ENCODE measurements around the gene DNASE1L1.

DNA sequence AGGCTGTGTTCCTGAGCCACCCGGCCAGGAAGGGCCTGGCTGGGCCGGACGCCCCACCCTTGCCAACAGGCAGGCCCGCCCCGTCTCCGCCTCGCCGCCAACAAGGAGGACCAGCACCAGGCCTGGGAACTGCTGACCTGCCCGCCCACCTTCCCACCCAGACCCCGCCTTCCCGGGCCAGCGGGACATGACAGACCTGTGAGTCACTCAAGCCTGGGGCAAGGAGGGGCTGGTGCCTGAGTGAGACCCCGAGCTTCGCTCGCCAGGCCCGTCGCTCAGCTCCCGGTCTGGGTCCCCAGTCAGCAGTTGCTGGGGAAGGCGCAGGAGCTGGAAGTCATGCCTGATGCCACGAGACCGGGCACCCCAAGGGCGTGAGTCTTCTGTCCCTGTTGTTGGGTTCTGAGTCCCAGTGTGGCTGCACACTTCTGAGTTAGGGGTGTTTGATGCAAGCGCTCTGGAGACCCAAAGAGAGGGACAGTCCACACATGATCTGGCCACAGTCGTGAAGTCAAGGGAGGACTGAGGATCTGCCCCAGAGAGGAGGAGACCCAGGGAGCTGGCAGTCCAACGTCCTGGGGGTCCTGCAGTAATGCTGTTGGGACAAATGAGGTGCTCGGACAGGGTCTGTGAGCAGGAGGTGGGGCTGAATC is at the start of gene DNASE1L1:
- no peak for TF ChIP-seq EZH2 (IDR thresholded peaks at IDR 0.05; ENCODE audit: borderline replicate concordance, insufficient read depth, low read depth, low read length, poor library complexity, severe bottlenecking)
- TF ChIP-seq, protein P1, sequence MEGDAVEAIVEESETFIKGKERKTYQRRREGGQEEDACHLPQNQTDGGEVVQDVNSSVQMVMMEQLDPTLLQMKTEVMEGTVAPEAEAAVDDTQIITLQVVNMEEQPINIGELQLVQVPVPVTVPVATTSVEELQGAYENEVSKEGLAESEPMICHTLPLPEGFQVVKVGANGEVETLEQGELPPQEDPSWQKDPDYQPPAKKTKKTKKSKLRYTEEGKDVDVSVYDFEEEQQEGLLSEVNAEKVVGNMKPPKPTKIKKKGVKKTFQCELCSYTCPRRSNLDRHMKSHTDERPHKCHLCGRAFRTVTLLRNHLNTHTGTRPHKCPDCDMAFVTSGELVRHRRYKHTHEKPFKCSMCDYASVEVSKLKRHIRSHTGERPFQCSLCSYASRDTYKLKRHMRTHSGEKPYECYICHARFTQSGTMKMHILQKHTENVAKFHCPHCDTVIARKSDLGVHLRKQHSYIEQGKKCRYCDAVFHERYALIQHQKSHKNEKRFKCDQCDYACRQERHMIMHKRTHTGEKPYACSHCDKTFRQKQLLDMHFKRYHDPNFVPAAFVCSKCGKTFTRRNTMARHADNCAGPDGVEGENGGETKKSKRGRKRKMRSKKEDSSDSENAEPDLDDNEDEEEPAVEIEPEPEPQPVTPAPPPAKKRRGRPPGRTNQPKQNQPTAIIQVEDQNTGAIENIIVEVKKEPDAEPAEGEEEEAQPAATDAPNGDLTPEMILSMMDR (IDR thresholded peaks at IDR 0.05): no peak

All from B cell (primary cell).